Endothelial cell of umbilical vein (primary cell): ENCODE measurements around the gene PLA2G10. TPM values are rescaled to one million over a fixed set of nuclear protein-coding genes. Genes with fewer than 3 reads are reported as not detected.

Experiments used
- BruUV-seq: library from RNA; stranded (reverse); fragments of 400-500 nt; replicated peaks from 2 replicates; lab custom pipeline; 2021; lab: Mats Ljungman, UMichigan
- CTCF ChIA-PET: fragments of 300-600, 350-600 bp; sonication (Branson Sonifier 250); formaldehyde crosslinking; loops from one replicate; lab custom pipeline; 2021; ENCODE audit warnings: antibody characterized with exemption, inconsistent platforms; lab: Charles Lee
- POLR2A ChIA-PET: fragments of 300-600, 350-600 bp; sonication (Branson Sonifier 250); formaldehyde crosslinking; loops from one replicate; lab custom pipeline; 2021; ENCODE audit warnings: antibody characterized with exemption, inconsistent platforms; lab: Charles Lee
- DNase-seq: peaks from one replicate; pipeline ENCODE4 v3.0.0-alpha.2; 2011; ENCODE audit warnings: low read depth, low spot score
- FAIRE-seq: peaks from 2 replicates; lab custom pipeline; 2011; peaks lifted over from hg19 to GRCh38; lab: Jason Lieb, UNC
- H2AFZ ChIP-seq: 2 replicates; pipeline ENCODE4 v1.6.0; 2012; ENCODE audit warnings: low read depth, low read length, control low read depth, inconsistent platforms
- H3K27ac ChIP-seq: 2 replicates; pipeline ENCODE4 v1.5.1; 2011; ENCODE audit warnings: low read depth, mild to moderate bottlenecking, control low read depth, low read length, moderate library complexity; ENCODE audit not compliant: insufficient read depth
- H3K27me3 ChIP-seq, 2 experiments: 2 replicates each; pipeline versions ENCODE4 v1.6.0 to v1.6.1; 2011; ENCODE audit warnings: low read length in 2 of 2, mixed read lengths in 1 of 2; ENCODE audit not compliant: control insufficient read depth in 2 of 2, insufficient read depth in 2 of 2
- H3K36me3 ChIP-seq, 2 experiments: 2 replicates in 1 of 2; 3 replicates in 1 of 2; pipeline ENCODE4 v1.5.1; 2011; ENCODE audit warnings: low read length in 2 of 2, mild to moderate bottlenecking in 1 of 2, moderate library complexity in 1 of 2; ENCODE audit not compliant: control insufficient read depth in 2 of 2, insufficient read depth in 2 of 2; ENCODE audit errors: extremely low read depth in 1 of 2
- H3K4me1 ChIP-seq: 3 replicates; pipeline ENCODE4 v1.5.1; 2011; ENCODE audit warnings: mild to moderate bottlenecking, low read length; ENCODE audit not compliant: control insufficient read depth, insufficient read depth; ENCODE audit errors: extremely low read depth
- H3K4me2 ChIP-seq: 2 replicates; pipeline ENCODE4 v1.6.1; 2011; ENCODE audit warnings: low read length, control low read depth, mixed read lengths; ENCODE audit not compliant: insufficient read depth
- H3K4me3 ChIP-seq, 3 experiments: fragments of 200-600 bp in 1 of 3; sonication (generic), shearing (Covaris generic) in 1 of 3; replicated peaks in 1 of 3; 2 replicates each; pipeline ENCODE4 v1.5.1; 2011 to 2016; ENCODE audit warnings: control low read depth in 3 of 3, low read length in 3 of 3, mild to moderate bottlenecking in 2 of 3, inconsistent platforms in 1 of 3, low read depth in 1 of 3, moderate library complexity in 1 of 3; ENCODE audit not compliant: insufficient read depth in 1 of 3
- H3K79me2 ChIP-seq: 2 replicates; pipeline ENCODE4 v1.6.0; 2012; ENCODE audit warnings: low read length, inconsistent platforms; ENCODE audit not compliant: control insufficient read depth, insufficient read depth
- H3K9ac ChIP-seq: replicated peaks from 2 replicates; pipeline ENCODE3; 2011; ENCODE audit warnings: low read length, control low read depth; ENCODE audit not compliant: insufficient read depth; ENCODE audit errors: extremely low read depth
- H3K9me1 ChIP-seq: replicated peaks from 3 replicates; pipeline ENCODE4 v1.6.0; 2011; ENCODE audit warnings: mild to moderate bottlenecking, low read length; ENCODE audit not compliant: control insufficient read depth, insufficient read depth; ENCODE audit errors: extremely low read depth
- H3K9me3 ChIP-seq: replicated peaks from 2 replicates; pipeline ENCODE4 v1.5.1; 2012; ENCODE audit warnings: low read length, inconsistent platforms; ENCODE audit not compliant: control insufficient read depth, insufficient read depth
- H4K20me1 ChIP-seq: replicated peaks from 2 replicates; pipeline ENCODE3; 2011; ENCODE audit warnings: mild to moderate bottlenecking, low read length; ENCODE audit not compliant: control insufficient read depth, insufficient read depth; ENCODE audit errors: extremely low read depth
- CTCF ChIP-seq, 2 donors: IDR thresholded peaks; 1 replicate in 1 of 2; 2 replicates in 1 of 2; pipeline ENCODE4 v1.5.1; 2011; ENCODE audit warnings: low read length in 2 of 2, mild to moderate bottlenecking in 2 of 2, moderate library complexity in 2 of 2, control low read depth in 1 of 2, inconsistent platforms in 1 of 2, low read depth in 1 of 2; ENCODE audit not compliant: insufficient read depth in 1 of 2; ENCODE audit errors: extremely low read depth in 1 of 2
- EZH2 ChIP-seq: IDR thresholded peaks from 2 replicates; pipeline ENCODE4 v1.6.1; 2012; ENCODE audit warnings: borderline replicate concordance, low read depth, mild to moderate bottlenecking, moderate library complexity, low read length, inconsistent platforms; ENCODE audit not compliant: severe bottlenecking
- FOS ChIP-seq: IDR thresholded peaks from 2 replicates; pipeline ENCODE4 v1.6.1; 2011; ENCODE audit warnings: mild to moderate bottlenecking, low read length, moderate library complexity, borderline replicate concordance; ENCODE audit not compliant: insufficient read depth
- GATA2 ChIP-seq: IDR thresholded peaks from 2 replicates; pipeline ENCODE4 v1.7.0; 2011; ENCODE audit warnings: low read depth, mild to moderate bottlenecking, moderate library complexity, mixed read lengths, low read length; ENCODE audit not compliant: insufficient read length, insufficient read depth
- JUN ChIP-seq: IDR thresholded peaks from 2 replicates; pipeline ENCODE4 v1.6.1; 2011; ENCODE audit warnings: borderline replicate concordance, low read depth; ENCODE audit not compliant: insufficient read length, insufficient read depth
- MAX ChIP-seq: IDR thresholded peaks from 2 replicates; pipeline ENCODE4 v1.6.1; 2011; ENCODE audit not compliant: insufficient read depth, insufficient read length
- MYC ChIP-seq: IDR thresholded peaks from one replicate; pipeline ENCODE4 v1.6.1; 2011; ENCODE audit warnings: mild to moderate bottlenecking, low read depth, low read length
- POLR2A ChIP-seq: IDR thresholded peaks from 2 replicates; pipeline ENCODE4 v1.6.1; 2012; ENCODE audit warnings: low read depth, mild to moderate bottlenecking, control low read depth, low read length
- POLR2AphosphoS5 ChIP-seq: IDR thresholded peaks from 2 replicates; pipeline ENCODE4 v1.6.1; 2012; ENCODE audit warnings: low read depth, mild to moderate bottlenecking, control low read depth, low read length, moderate library complexity; ENCODE audit not compliant: insufficient read depth
- dilution Hi-C: fragments of 300-500 bp; cut with MboI; formaldehyde crosslinking; loops from one replicate; pipeline ENCODE4 v1.15.0; 2019; ENCODE audit warnings: low sequenced_read_pairs; ENCODE audit not compliant: extremely low pct_ligation_motif_present
- intact Hi-C: fragments of 100-400 bp; cut with micrococcal nuclease; formaldehyde crosslinking; loops from one replicate; pipeline ENCODE4 v1.10.0; 2022
- polyA plus RNA-seq, 4 experiments: library from polyadenylated mRNA; depleted of rRNA in 3 of 4; stranded (reverse) in 3 of 4; unstranded in 1 of 4; fragments of >200 nt; gene quantifications; 2 replicates each; pipeline versions ENCODE4 v1.2.1 to v1.2.3, GENCODE V29; 2011 to 2012; ENCODE audit warnings: missing spikeins in 1 of 4
- total RNA-seq: library from RNA; stranded (reverse); gene quantifications from 2 replicates; pipeline ENCODE4 v1.2.3, GENCODE V29; 2021

The PLA2G10 gene
- total and polyA plus RNA-seq, 2 donors (not counting 3 experiments of a cell fraction or from before 2014, with no cell fraction given), result 0.25 TPM; not detected in 1

GRCh38 chr16:14668556-14669223 lies 25.4 kb downstream of the PLA2G10 start:
- Histone ChIP-seq H3K4me2 (no peak overlapping the region), H2AFZ (no peak overlapping the region), H3K79me2 (no peaks in the 10 kb centered on the region), H3K4me3 (no peak overlapping the region), H3K4me1 (no peaks in the 10 kb centered on the region), H3K36me3 (peaks cover 18 to 26% of the 10 kb centered on the region in 2 experiments), H3K27me3 (no peaks in the 10 kb centered on the region), H3K9me3 (no peaks in the 10 kb centered on the region), H3K27ac (no peak overlapping the region), H4K20me1 (no peaks in the 10 kb centered on the region), H3K9me1 (no peaks in the 10 kb centered on the region), H3K9ac (no peak overlapping the region)
- ChIA-PET CTCF (no interaction called here), POLR2A (no interaction called here)
- FAIRE-seq (no peak), DNase-seq (no peak)
- TSS peak; percentile 15 for BruUV-seq
- TF ChIP-seq POLR2A (no peak), MYC (no peak), MAX (no peak), FOS (no peak), JUN (no peak), POLR2AphosphoS5 (no peak), EZH2 (no peak), GATA2 (no peak), CTCF (IDR thresholded peaks at IDR 0.05; ENCODE audit: extremely low read depth in 1 of 2, insufficient read depth in 1 of 2, low read depth in 1 of 2, low read length in 2 of 2) (no peak)
- intact Hi-C loops (no loop called here), dilution Hi-C loops (no loop called here)
